ENCODE measurements around the gene TSPAN3. TPM values are rescaled to one million over a fixed set of nuclear protein-coding genes. Genes with fewer than 3 reads are reported as not detected.

The TSPAN3 gene
- total RNA-seq, 4 donors from 2014 or later, result 229 to 361 (median 341) TPM

GRCh38 chr15:77019521-77020331 is 51.2 kb downstream of the TSPAN3 start:
- intact Hi-C loops (cut with DNase I; ENCODE audit: low total_unique reads), result loop anchor here (5.0 to 10.0 kb wide), 2 partner anchors 88 to 615 kb away; partner anchors contain the start of gene LINGO1
- H3K27me3 ChIP-seq, result no peaks in the 10 kb centered on the region
- H3K27ac ChIP-seq, result no peak overlapping the region

GRCh38 chr15:77018796-77019505 is 52.0 kb downstream of the TSPAN3 start:
- Histone ChIP-seq H3K27me3 (no peaks in the 10 kb centered on the region), H3K4me3 (no peak overlapping the region), H3K36me3 (no peaks in the 10 kb centered on the region), H3K9me3 (no peaks in the 10 kb centered on the region), H3K27ac (no peak overlapping the region), H3K4me1 (no peaks in the 10 kb centered on the region)
- intact Hi-C loops (cut with DNase I; ENCODE audit: low total_unique reads), result no loop called here
- TF ChIP-seq POLR2A (IDR thresholded peaks at IDR 0.05) (no peak), CTCF (IDR thresholded peaks at IDR 0.05 in 4 of 5, conservative IDR thresholded peaks at IDR 0.05 in 1 of 5) (no peak)
- DNase-seq (peak in 1 of 2 donors; percentile 11), ATAC-seq (no peak)
- in situ Hi-C loops (cut with MboI; ENCODE audit: low sequenced_read_pairs in 4 of 4), result loop anchor here in 1 of 4 donors (10.0 kb wide), 1 partner anchor 526 kb away; no protein-coding TSS in a partner anchor

More at GRCh38 chr15:77019521-77020331, 51.2 kb downstream of the TSPAN3 start:
- no peak for TF ChIP-seq CTCF (IDR thresholded peaks at IDR 0.05 in 4 of 5, conservative IDR thresholded peaks at IDR 0.05 in 1 of 5)
- TF ChIP-seq POLR2A (IDR thresholded peaks at IDR 0.05), result no peak
- peak in 1 of 2 donors; percentile 6 for DNase-seq
- Histone ChIP-seq H3K4me3 (no peak overlapping the region), H3K4me1 (no peaks in the 10 kb centered on the region), H3K9me3 (no peaks in the 10 kb centered on the region), H3K36me3 (no peaks in the 10 kb centered on the region)
- in situ Hi-C loops (cut with MboI; ENCODE audit: low sequenced_read_pairs in 4 of 4), result loop anchor here in 3 of 4 donors (10.0 kb wide), 2 partner anchors 85 to 525 kb away; no protein-coding TSS in a partner anchor
- ATAC-seq, result no peak

GRCh38 chr15:77017761-77018720 is 52.9 kb downstream of the TSPAN3 start:
- Histone ChIP-seq H3K4me1 (no peaks in the 10 kb centered on the region), H3K27me3 (no peaks in the 10 kb centered on the region), H3K27ac (no peak overlapping the region), H3K4me3 (no peak overlapping the region), H3K36me3 (no peaks in the 10 kb centered on the region), H3K9me3 (no peaks in the 10 kb centered on the region)
- intact Hi-C loops (cut with DNase I; ENCODE audit: low total_unique reads), result no loop called here
- TF ChIP-seq CTCF (IDR thresholded peaks at IDR 0.05 in 4 of 5, conservative IDR thresholded peaks at IDR 0.05 in 1 of 5), result no peak
- TF ChIP-seq POLR2A (IDR thresholded peaks at IDR 0.05), result no peak
- peak in 1 of 2 donors; percentile 7 for DNase-seq
- in situ Hi-C loops (cut with MboI; ENCODE audit: low sequenced_read_pairs in 4 of 4), result loop anchor here in 1 of 4 donors (10.0 kb wide), 1 partner anchor 527 kb away; no protein-coding TSS in a partner anchor
- no peak for ATAC-seq

- Histone ChIP-seq H3K36me3 (no peaks in the 10 kb centered on the region), H3K27ac (no peak overlapping the region), H3K9me3 (no peaks in the 10 kb centered on the region), H3K4me1 (no peaks in the 10 kb centered on the region), H3K27me3 (no peaks in the 10 kb centered on the region), H3K4me3 (no peak overlapping the region)
- TF ChIP-seq POLR2A (IDR thresholded peaks at IDR 0.05) (no peak), CTCF (IDR thresholded peaks at IDR 0.05 in 4 of 5, conservative IDR thresholded peaks at IDR 0.05 in 1 of 5) (no peak)
- DNase-seq, result peak in 1 of 2 donors; percentile 6
- no peak for ATAC-seq
- in situ Hi-C loops (cut with MboI; ENCODE audit: low sequenced_read_pairs in 4 of 4), result loop anchor here in 1 of 4 donors (10.0 kb wide), 1 partner anchor 528 kb away; no protein-coding TSS in a partner anchor
- intact Hi-C loops (cut with DNase I; ENCODE audit: low total_unique reads), result no loop called here
Observed at GRCh38 chr15:77017091-77017660, 53.7 kb downstream of the TSPAN3 start.

Data from gastrocnemius medialis (tissue), 4 donors.